DMS79 (cell line): Measurements from ENCODE around the gene CAPRIN2.

Source experiments
- DNase-seq: peaks from one replicate; lab custom pipeline; 2025; lab: John Stamatoyannopoulos, UW

Gene CAPRIN2

GRCh38 chr12:30698346-30698745 is 56.4 kb downstream of the CAPRIN2 start:
- no peak for DNase-seq

- no peak for DNase-seq
Observed at GRCh38 chr12:30696943-30697342, 57.8 kb downstream of the CAPRIN2 start.

- no peak for DNase-seq
Observed at GRCh38 chr12:30696486-30696885, 58.3 kb downstream of the CAPRIN2 start.

- DNase-seq = no peak
Observed at GRCh38 chr12:30696103-30696408, 58.7 kb downstream of the CAPRIN2 start.

- peak; percentile 91 for DNase-seq
Observed at GRCh38 chr12:30695199-30696102, 59.3 kb downstream of the CAPRIN2 start, which contains the start of gene IPO8. Gene IPO8 (minus strand): TSS chr12:30695869. CDS start chr12:30695647, 222 bp downstream.

- DNase-seq = peak; percentile 5
Observed at GRCh38 chr12:30694412-30695198, 60.1 kb downstream of the CAPRIN2 start.

GRCh38 chr12:30692470-30692869 is 62.3 kb downstream of the CAPRIN2 start:
- DNase-seq = no peak

GRCh38 chr12:30691122-30691879 is 63.5 kb downstream of the CAPRIN2 start:
- DNase-seq = no peak

- no peak for DNase-seq
Observed at GRCh38 chr12:30687265-30687986, 67.3 kb downstream of the CAPRIN2 start.

GRCh38 chr12:30679241-30679640 is 75.5 kb downstream of the CAPRIN2 start:
- no peak for DNase-seq

- DNase-seq = no peak
Observed at GRCh38 chr12:30678221-30678620, 76.5 kb downstream of the CAPRIN2 start.

GRCh38 chr12:30661210-30661609 is 93.5 kb downstream of the CAPRIN2 start:
- DNase-seq = no peak
